ENCODE results near the gene WARS2. TPM values are rescaled to one million over a fixed set of nuclear protein-coding genes. Genes with fewer than 3 reads are reported as not detected.
A peak's percentile ranks its signal among the peaks of the same experiment; 100 is the strongest.

WARS2 gene
- total RNA-seq, 1 experiment from 2014 or later = 18.1 TPM

DNA sequence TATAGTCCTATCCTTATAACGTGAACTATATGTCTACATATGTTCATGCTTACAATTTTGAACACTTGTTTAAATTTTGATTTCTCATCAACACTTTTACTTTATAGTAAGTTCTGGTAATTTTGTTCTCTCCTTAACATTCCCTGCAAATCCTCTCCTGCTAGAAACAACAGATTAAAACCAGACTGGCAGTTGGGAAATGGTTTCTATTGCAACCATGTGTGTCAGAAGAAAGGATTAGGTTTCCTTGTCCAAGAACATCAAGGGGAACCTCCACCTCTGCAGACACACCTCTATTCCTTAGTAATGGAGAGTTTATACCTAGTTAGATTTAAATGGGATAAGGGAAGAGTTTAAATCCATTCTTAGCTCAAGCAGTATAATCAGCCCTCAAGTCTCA lies 3.3 kb upstream of the WARS2 start:
- Histone ChIP-seq H3K36me3 (ENCODE audit: low read depth, low read length) (peaks cover 9% of the 10 kb centered on the region; the same call in 1 of the 2 replicates), H3K9me3 (ENCODE audit: low read length) (no peaks in the 10 kb centered on the region), H4K20me1 (ENCODE audit: low read length) (no peaks in the 10 kb centered on the region), H3K27me3 (ENCODE audit: low read length) (no peaks in the 10 kb centered on the region), H3K9ac (ENCODE audit: low read length) (no peak overlapping the region), H3K4me2 (ENCODE audit: low read length) (peak overlapping the region; percentile 5; the same call in 1 of the 2 replicates), H3K79me2 (ENCODE audit: low read length) (peaks cover 32% of the 10 kb centered on the region), H3K27ac (ENCODE audit: low read length) (no peak overlapping the region), H3K9me2 (replicated peaks; ENCODE audit: low read length) (no peaks in the 10 kb centered on the region), H3F3A (ENCODE audit: low read length, unreplicated experiment) (no peaks in the 10 kb centered on the region), H3K4me3 (ENCODE audit: low read length) (no peak overlapping the region), H2AFZ (ENCODE audit: low read length) (no peak overlapping the region), H3K4me1 (ENCODE audit: insufficient read depth, low read length) (peaks cover 31% of the 10 kb centered on the region)
- DNase-seq (no peak), ATAC-seq (no peak)
- no peak for TF ChIP-seq EZH2 (IDR thresholded peaks at IDR 0.05; ENCODE audit: low read length, unreplicated experiment)
- no peak for TF ChIP-seq EZH2phosphoT487 (IDR thresholded peaks at IDR 0.05; ENCODE audit: borderline replicate concordance, low read length)
- TF ChIP-seq CTCF (conservative IDR thresholded peaks at IDR 0.05; ENCODE audit: low read depth, low read length) = no peak
- ChIA-PET CTCF (no interaction called here), POLR2A (ENCODE audit: unreplicated experiment) (no interaction called here)
- BruUV-seq (replicated peaks) = no TSS peak
- intact Hi-C loops (cut with micrococcal nuclease) = loop anchor here (5.0 to 10.0 kb wide), 2 partner anchors 129 to 224 kb away; partner anchors contain the start of gene HAO2

- no TSS peak for BruUV-seq (replicated peaks)
- DNase-seq (no peak), ATAC-seq (no peak)
- no peaks in the 10 kb centered on the region for H3K27me3 ChIP-seq (ENCODE audit: low read length)
- H3K9me3 ChIP-seq (ENCODE audit: low read length) = no peaks in the 10 kb centered on the region
- H3K4me1 ChIP-seq (ENCODE audit: insufficient read depth, low read length) = peaks cover 32% of the 10 kb centered on the region
- no peak overlapping the region for H3K27ac ChIP-seq (ENCODE audit: low read length)
- H3K9ac ChIP-seq (ENCODE audit: low read length) = peak overlapping the region; percentile 96
- H3K36me3 ChIP-seq (ENCODE audit: low read depth, low read length) = 0 out of 2 replicates have a peak, but pooled peaks cover under 1% of the 10 kb centered on the region
- TF ChIP-seq EZH2 (IDR thresholded peaks at IDR 0.05; ENCODE audit: low read length, unreplicated experiment) = no peak
- no peak for TF ChIP-seq EZH2phosphoT487 (IDR thresholded peaks at IDR 0.05; ENCODE audit: borderline replicate concordance, low read length)
- TF ChIP-seq CTCF (conservative IDR thresholded peaks at IDR 0.05; ENCODE audit: low read depth, low read length) = no peak
- peak overlapping the region; percentile 74 for H3K4me3 ChIP-seq (ENCODE audit: low read length)
- intact Hi-C loops (cut with micrococcal nuclease) = loop anchor here (5.0 to 10.0 kb wide), 2 partner anchors 127 to 226 kb away; partner anchors contain the start of gene HAO2
- H4K20me1 ChIP-seq (ENCODE audit: low read length) = no peaks in the 10 kb centered on the region
- H3K4me2 ChIP-seq (ENCODE audit: low read length) = peak overlapping the region; percentile 86
- H3K79me2 ChIP-seq (ENCODE audit: low read length) = peaks cover 49% of the 10 kb centered on the region
- no peaks in the 10 kb centered on the region for H3F3A ChIP-seq (ENCODE audit: low read length, unreplicated experiment)
- no peaks in the 10 kb centered on the region for H3K9me2 ChIP-seq (replicated peaks; ENCODE audit: low read length)
- CTCF ChIA-PET = interaction anchor here (1.2 kb wide), 1 partner anchor 135 kb away, joined by 10 read pairs; no protein-coding TSS in a partner anchor
- POLR2A ChIA-PET (ENCODE audit: unreplicated experiment) = no interaction called here
- H2AFZ ChIP-seq (ENCODE audit: low read length) = no peak overlapping the region
These were observed 1.2 kb upstream of the WARS2 start for GRCh38 chr1:119141660-119142059.

DNA sequence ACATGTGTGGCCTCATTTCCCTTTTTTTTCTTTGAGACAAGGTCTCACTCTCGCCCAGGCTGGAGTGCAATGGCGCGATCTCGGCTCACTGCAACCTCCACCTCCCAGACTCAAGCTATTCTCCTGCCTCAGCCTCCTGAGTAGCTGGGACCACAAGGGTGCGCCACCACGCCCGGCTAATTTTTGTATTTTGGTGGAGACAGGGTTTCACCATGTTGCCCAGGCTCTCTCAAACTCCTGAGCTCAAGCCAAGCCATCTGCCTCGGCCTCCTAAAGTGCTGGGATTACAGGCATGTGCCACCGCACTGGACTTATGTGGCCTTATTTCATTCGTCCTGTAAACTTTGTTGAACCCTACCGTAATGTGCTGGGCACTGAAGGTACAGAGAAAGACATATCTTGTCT lies 569 bp upstream of the WARS2 start:
- CTCF ChIA-PET = interaction anchor here (1.2 kb wide), 2 partner anchors 134 to 136 kb away, joined by 8 to 10 read pairs; no protein-coding TSS in a partner anchor
- H3K4me3 ChIP-seq (ENCODE audit: low read length) = peak overlapping the region; percentile 74
- DNase-seq (peak; percentile 43), ATAC-seq (peak; percentile 34)
- TF ChIP-seq CTCF (conservative IDR thresholded peaks at IDR 0.05; ENCODE audit: low read depth, low read length) (peak; percentile 61), EZH2 (IDR thresholded peaks at IDR 0.05; ENCODE audit: low read length, unreplicated experiment) (no peak), EZH2phosphoT487 (IDR thresholded peaks at IDR 0.05; ENCODE audit: borderline replicate concordance, low read length) (no peak)
- H3K4me1 ChIP-seq (ENCODE audit: insufficient read depth, low read length) = peaks cover 32% of the 10 kb centered on the region
- no peaks in the 10 kb centered on the region for H3K9me2 ChIP-seq (replicated peaks; ENCODE audit: low read length)
- no peaks in the 10 kb centered on the region for H3K9me3 ChIP-seq (ENCODE audit: low read length)
- no peaks in the 10 kb centered on the region for H3F3A ChIP-seq (ENCODE audit: low read length, unreplicated experiment)
- H2AFZ ChIP-seq (ENCODE audit: low read length) = peak overlapping the region; percentile 81
- H3K36me3 ChIP-seq (ENCODE audit: low read depth, low read length) = no peaks in the 10 kb centered on the region
- intact Hi-C loops (cut with micrococcal nuclease) = loop anchor here (5.0 to 10.0 kb wide), 2 partner anchors 126 to 226 kb away; partner anchors contain the start of gene HAO2
- H3K4me2 ChIP-seq (ENCODE audit: low read length) = peak overlapping the region; percentile 86
- POLR2A ChIA-PET (ENCODE audit: unreplicated experiment) = interaction anchor here (0.6 kb wide), 1 partner anchor 167 kb away, joined by 4 read pairs; no protein-coding TSS in a partner anchor
- no peaks in the 10 kb centered on the region for H4K20me1 ChIP-seq (ENCODE audit: low read length)
- H3K9ac ChIP-seq (ENCODE audit: low read length) = peak overlapping the region; percentile 96
- BruUV-seq (replicated peaks) = no TSS peak
- peaks cover 51% of the 10 kb centered on the region for H3K79me2 ChIP-seq (ENCODE audit: low read length)
- no peaks in the 10 kb centered on the region for H3K27me3 ChIP-seq (ENCODE audit: low read length)
- H3K27ac ChIP-seq (ENCODE audit: low read length) = peak overlapping the region; percentile 93

Measured in PC-3 (cell line).